GM19452 (cell line): Measurements from ENCODE around the gene DOCK4.

Experiments used
- ATAC-seq: cut with Tn5 transposase; IDR thresholded peaks from one replicate; pipeline ENCODE4 v1.9.1; 2021; ENCODE audit not compliant: unreplicated experiment

DOCK4 gene

GRCh38 chr7:112113913-112114575 lies 92.2 kb downstream of the DOCK4 start:
- ATAC-seq, result no peak

- no peak for ATAC-seq
Observed at GRCh38 chr7:112112822-112113255, 93.4 kb downstream of the DOCK4 start.

GRCh38 chr7:112110651-112111050 lies 95.5 kb downstream of the DOCK4 start:
- ATAC-seq, result no peak

- ATAC-seq, result no peak
Observed at GRCh38 chr7:112110175-112110574, 96.0 kb downstream of the DOCK4 start.

- no peak for ATAC-seq
Observed at GRCh38 chr7:112108981-112109380, 97.2 kb downstream of the DOCK4 start.

- no peak for ATAC-seq
Observed at GRCh38 chr7:112105584-112106530, 100.3 kb downstream of the DOCK4 start.

GRCh38 chr7:112104120-112104519 lies 102.1 kb downstream of the DOCK4 start:
- no peak for ATAC-seq

- no peak for ATAC-seq
Observed at GRCh38 chr7:112103246-112103645, 103.0 kb downstream of the DOCK4 start.

- no peak for ATAC-seq
Observed at GRCh38 chr7:112101201-112101846, 104.9 kb downstream of the DOCK4 start.

GRCh38 chr7:112097524-112097923 lies 108.7 kb downstream of the DOCK4 start:
- ATAC-seq, result no peak

GRCh38 chr7:112093409-112093808 lies 112.8 kb downstream of the DOCK4 start:
- ATAC-seq, result no peak

- no peak for ATAC-seq
Observed at GRCh38 chr7:112092709-112093395, 113.3 kb downstream of the DOCK4 start.

GRCh38 chr7:112092306-112092705 lies 113.9 kb downstream of the DOCK4 start:
- no peak for ATAC-seq

GRCh38 chr7:112091768-112092167 lies 114.4 kb downstream of the DOCK4 start:
- ATAC-seq, result no peak

- ATAC-seq, result no peak
Observed at GRCh38 chr7:112089551-112089950, 116.6 kb downstream of the DOCK4 start.

- ATAC-seq, result no peak
Observed at GRCh38 chr7:112088484-112089016, 117.6 kb downstream of the DOCK4 start.

- ATAC-seq, result no peak
Observed at GRCh38 chr7:112086496-112087254, 119.5 kb downstream of the DOCK4 start.

- ATAC-seq, result peak; percentile 52
Observed at GRCh38 chr7:112084520-112084971, 121.7 kb downstream of the DOCK4 start.

GRCh38 chr7:112083776-112084355 lies 122.3 kb downstream of the DOCK4 start:
- ATAC-seq, result no peak

- no peak for ATAC-seq
Observed at GRCh38 chr7:112082306-112082705, 123.9 kb downstream of the DOCK4 start.
